Activated T-cell treated with anti-CD3 and anti-CD28 coated beads, Interleukin-2, amount 50 U/mL, for 24 hours (primary cell): ENCODE data around the gene FOXK2.
"Not testable (repeated sequence)": the region's sequence is repeated elsewhere in the genome, so short reads cannot be mapped to it uniquely, and the experiment has no call there.

Experiments
- DNase-seq: peaks from one replicate; pipeline ENCODE4 v3.0.0-alpha.2; 2020
- H3K27ac Mint-ChIP-seq: 2 replicates; pipeline ENCODE4 v1.8.0; 2020; ENCODE audit warnings: mild to moderate bottlenecking, mixed read lengths
- H3K27me3 Mint-ChIP-seq: 2 replicates; pipeline ENCODE4 v1.8.0; 2020; ENCODE audit warnings: mixed read lengths
- H3K36me3 Mint-ChIP-seq: 2 replicates; pipeline ENCODE4 v1.8.0; 2020; ENCODE audit warnings: low read depth, mixed read lengths
- H3K4me1 Mint-ChIP-seq: 2 replicates; pipeline ENCODE4 v1.8.0; 2020; ENCODE audit warnings: low read depth, mixed read lengths
- H3K4me3 Mint-ChIP-seq: 2 replicates; pipeline ENCODE4 v1.8.0; 2020; ENCODE audit warnings: mild to moderate bottlenecking, moderate library complexity, mixed read lengths
- H3K9me3 Mint-ChIP-seq: 2 replicates; pipeline ENCODE4 v1.8.0; 2020; ENCODE audit warnings: mixed read lengths

Gene FOXK2

DNA sequence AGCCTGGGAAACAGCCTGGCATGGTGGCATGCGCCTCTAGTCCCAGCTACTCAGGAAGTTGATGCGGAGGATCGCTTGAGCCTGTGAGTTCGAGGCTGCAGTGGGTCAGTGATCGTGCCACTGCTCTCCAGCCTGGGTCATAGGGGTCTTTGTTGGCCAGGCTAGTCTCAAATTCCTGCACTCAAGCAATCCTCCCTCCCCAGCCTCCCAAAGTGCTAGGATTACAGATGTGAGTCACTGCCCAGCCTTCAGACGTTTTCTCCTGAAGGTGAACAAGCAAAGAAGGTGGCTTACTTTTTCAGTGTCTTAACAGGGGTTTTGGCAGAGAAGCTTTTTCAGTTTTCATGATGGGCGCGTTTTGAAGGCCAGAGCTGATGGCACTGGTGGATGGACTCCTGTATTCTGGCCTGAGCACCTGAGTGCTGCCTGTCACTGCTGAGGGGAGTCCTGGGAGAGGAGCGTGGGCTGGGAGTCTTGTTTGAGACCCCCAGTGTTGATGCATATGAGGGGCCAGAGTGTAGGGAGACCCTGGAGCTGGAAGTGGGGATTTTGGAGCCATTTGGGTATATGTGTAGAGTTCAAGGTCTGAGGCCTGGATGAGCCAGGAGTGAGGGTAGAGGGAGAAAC, 41.4 kb downstream of the FOXK2 start:
- Mint-ChIP-seq H3K27ac (peak overlapping the region; percentile 74), H3K4me3 (no peak overlapping the region), H3K36me3 (peaks cover 40% of the 10 kb centered on the region), H3K27me3 (no peaks in the 10 kb centered on the region), H3K9me3 (no peaks in the 10 kb centered on the region), H3K4me1 (peaks cover 40% of the 10 kb centered on the region)
- no peak for DNase-seq

DNA sequence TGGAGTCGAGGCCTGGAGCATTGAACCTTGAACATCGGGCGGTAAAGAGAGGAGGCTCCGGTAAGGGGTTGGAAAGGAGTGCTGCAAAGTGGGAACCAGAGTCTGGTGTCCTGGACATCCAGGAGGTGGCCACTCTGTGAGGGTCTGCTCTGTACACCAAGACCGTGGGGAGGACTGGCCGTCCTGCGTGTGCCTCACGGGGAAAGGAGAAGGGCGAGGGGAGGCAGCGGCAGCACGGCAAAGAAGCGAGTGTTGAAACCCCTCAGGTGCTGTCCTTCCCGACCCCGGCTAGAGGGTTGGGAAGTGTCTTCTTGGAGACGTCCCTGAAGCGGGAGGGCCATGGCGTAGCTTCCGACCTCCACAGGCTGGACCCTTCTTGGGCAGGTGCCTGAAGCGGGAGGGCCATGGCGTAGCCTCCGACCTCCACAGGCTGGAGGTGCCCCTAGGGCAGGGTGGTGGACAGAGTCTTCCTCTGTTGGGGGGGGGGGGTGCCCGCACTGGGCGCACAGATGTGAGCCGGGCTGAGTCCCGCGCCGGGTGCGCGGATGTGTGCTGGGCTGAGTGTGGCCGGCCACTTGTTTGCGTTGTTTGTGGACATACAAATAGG, 42.0 kb downstream of the FOXK2 start:
- Mint-ChIP-seq H3K27ac (peak overlapping the region; percentile 74), H3K4me1 (peaks cover 40% of the 10 kb centered on the region), H3K4me3 (no peak overlapping the region), H3K36me3 (peaks cover 46% of the 10 kb centered on the region), H3K27me3 (no peaks in the 10 kb centered on the region), H3K9me3 (no peaks in the 10 kb centered on the region)
- no peak for DNase-seq

DNA sequence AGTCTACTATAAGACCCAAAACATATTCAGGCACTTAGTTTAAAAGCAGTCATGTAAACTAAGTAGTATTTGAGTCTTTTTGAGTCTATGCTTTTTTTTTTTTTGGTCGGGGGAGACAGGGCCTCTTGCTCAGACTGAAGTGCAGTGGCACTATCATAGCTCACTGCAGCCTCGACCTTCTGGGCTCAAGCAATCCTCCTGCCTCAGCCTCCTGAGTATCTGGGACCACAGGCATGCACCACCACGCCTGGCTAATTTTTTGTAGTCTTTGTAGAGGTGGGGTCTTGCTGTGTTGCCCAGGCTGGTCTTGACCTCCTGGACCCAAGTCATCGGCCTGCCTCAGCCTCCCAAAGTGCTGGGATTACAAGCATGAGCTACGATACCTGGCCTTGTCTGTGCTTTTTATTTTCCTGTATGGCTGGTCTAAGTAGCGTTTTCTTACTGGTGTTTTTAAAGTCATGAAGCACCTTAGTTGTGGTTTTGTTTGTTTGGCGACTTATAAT, 43.2 kb downstream of the FOXK2 start:
- peaks cover 37% of the 10 kb centered on the region for H3K4me1 Mint-ChIP-seq
- H3K36me3 Mint-ChIP-seq, result peaks cover 55% of the 10 kb centered on the region
- not testable (repeated sequence) for H3K4me3 Mint-ChIP-seq, DNase-seq, H3K27me3 Mint-ChIP-seq, H3K9me3 Mint-ChIP-seq, H3K27ac Mint-ChIP-seq

DNA sequence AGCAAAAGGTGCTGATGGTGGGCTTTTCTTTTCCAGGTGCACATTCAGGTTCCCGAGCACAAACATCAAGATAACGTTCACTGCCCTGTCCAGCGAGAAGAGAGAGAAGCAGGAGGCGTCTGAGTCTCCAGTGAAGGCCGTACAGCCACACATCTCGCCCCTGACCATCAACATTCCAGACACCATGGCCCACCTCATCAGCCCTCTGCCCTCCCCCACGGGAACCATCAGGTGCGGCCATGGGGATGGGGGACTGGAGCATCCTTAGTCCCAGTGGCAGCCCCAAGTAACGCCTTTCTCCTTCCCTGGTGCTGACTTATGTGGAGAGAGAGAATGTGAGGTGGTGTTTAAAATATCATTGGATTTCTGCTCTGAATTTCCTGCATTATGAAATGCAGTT, 43.8 kb downstream of the FOXK2 start:
- Mint-ChIP-seq H3K27ac (no peak overlapping the region), H3K27me3 (no peaks in the 10 kb centered on the region), H3K9me3 (no peaks in the 10 kb centered on the region), H3K4me3 (no peak overlapping the region), H3K36me3 (peaks cover 55% of the 10 kb centered on the region), H3K4me1 (peaks cover 31% of the 10 kb centered on the region)
- no peak for DNase-seq

DNA sequence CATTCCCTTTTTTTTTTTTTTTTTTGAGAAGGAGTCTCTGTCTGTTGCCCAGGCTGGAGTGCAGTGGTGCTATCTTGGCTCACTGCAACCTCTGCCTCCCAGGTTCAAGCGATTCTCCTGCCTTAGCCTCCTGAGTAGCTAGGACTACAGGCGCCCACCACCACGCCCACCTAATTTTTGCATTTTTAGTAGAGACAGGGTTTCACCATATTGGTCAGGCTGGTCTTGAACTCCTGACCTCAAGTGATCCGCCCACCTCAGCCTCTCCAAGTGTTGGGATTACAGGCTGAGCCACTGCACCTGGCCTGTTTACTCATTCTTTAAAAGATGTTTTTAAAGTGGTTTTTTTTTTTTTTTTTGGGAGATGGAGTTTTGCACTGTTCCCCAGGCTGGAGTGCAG, 44.2 kb downstream of the FOXK2 start:
- not testable (repeated sequence) for H3K27ac Mint-ChIP-seq, DNase-seq, H3K4me3 Mint-ChIP-seq, H3K27me3 Mint-ChIP-seq, H3K9me3 Mint-ChIP-seq
- Mint-ChIP-seq H3K4me1 (peaks cover 27% of the 10 kb centered on the region), H3K36me3 (peaks cover 54% of the 10 kb centered on the region)

DNA sequence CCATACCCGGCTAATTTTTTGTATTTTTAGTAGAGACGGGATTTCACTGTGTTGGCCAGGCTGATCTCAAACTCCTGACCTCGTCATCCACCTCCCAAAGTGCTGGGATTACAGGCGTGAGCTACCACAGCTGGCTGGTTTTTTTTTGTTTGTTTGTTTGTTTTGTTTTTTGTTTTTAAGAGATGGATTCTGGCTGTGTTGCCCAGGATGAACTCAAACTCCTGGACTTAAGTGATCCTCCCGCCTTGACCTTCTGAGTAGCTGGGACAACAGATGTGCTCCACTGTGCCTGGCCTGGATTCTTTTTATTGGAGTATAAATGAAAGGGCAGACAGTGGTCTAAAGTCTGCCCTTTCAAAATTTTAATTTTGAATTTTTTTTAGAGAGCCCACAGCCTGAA, 44.7 kb downstream of the FOXK2 start:
- Mint-ChIP-seq H3K4me3 (no peak overlapping the region), H3K27me3 (no peaks in the 10 kb centered on the region), H3K9me3 (no peaks in the 10 kb centered on the region), H3K27ac (no peak overlapping the region), H3K36me3 (peaks cover 58% of the 10 kb centered on the region), H3K4me1 (peaks cover 22% of the 10 kb centered on the region)
- no peak for DNase-seq

DNA sequence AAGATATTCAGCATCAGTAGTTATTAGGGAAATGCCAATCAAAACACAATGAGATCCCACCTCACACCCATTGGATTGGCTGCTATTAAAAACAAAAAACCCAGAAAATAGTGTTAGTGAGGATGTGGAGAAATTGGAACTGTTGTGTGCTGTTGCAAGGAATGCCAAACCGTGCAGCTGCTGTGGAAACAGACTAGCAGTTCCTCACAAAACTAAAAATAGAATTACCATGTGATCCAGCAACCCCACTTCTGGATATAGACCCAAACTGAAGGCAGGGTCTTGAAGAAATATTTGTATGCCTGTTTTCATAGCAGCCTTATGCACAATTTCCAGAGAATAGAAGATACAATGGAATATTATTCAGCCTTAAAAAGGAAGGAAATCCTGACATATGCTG, 46.0 kb downstream of the FOXK2 start:
- no peaks in the 10 kb centered on the region for H3K9me3 Mint-ChIP-seq
- peaks cover 16% of the 10 kb centered on the region for H3K4me1 Mint-ChIP-seq
- no peak overlapping the region for H3K27ac Mint-ChIP-seq
- no peak for DNase-seq
- H3K4me3 Mint-ChIP-seq, result no peak overlapping the region
- no peaks in the 10 kb centered on the region for H3K27me3 Mint-ChIP-seq
- peaks cover 71% of the 10 kb centered on the region for H3K36me3 Mint-ChIP-seq

DNA sequence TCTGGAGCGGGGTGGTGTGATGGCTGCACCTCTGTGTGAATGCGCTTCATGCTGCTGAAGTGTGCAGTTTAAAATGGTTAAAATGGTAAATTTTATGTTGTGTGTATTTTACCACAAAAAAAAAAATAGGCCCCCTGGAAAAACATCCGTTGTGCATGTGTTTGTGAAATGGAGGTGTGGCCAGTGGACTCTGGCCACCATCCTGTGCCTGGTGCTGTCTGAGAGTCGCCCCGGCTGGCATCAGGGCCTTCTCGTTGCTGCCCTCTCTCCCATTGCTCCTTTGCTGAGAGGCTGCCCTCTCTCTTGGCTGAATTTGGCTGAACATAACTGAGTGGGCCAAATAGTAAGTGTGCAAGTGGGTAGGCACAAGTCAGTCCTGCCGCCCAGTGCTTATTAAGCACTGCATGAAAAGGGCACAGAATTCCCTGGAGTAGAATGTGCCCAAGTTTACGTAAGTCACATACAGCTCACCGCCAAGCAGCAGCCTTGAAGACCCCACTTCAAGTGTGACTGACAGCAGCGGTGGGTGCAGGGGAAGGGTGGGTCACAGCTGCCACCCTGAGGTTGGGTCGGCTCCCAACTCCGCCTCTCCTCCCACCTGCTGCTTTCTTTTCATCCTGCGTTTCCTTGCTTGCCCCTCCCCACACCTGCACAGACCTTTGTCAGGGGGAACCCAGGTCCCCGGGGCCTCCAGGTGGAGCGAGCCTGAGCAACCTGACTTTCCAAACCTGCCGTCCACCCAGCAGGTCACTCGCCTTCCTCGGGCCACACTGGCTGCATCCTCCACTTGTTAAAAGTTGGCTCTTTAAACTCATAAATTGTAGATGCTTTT, 46.8 kb downstream of the FOXK2 start:
- Mint-ChIP-seq H3K27ac (no peak overlapping the region), H3K27me3 (no peaks in the 10 kb centered on the region), H3K4me3 (no peak overlapping the region), H3K4me1 (peaks cover 8% of the 10 kb centered on the region), H3K9me3 (no peaks in the 10 kb centered on the region), H3K36me3 (peaks cover 77% of the 10 kb centered on the region)
- no peak for DNase-seq

DNA sequence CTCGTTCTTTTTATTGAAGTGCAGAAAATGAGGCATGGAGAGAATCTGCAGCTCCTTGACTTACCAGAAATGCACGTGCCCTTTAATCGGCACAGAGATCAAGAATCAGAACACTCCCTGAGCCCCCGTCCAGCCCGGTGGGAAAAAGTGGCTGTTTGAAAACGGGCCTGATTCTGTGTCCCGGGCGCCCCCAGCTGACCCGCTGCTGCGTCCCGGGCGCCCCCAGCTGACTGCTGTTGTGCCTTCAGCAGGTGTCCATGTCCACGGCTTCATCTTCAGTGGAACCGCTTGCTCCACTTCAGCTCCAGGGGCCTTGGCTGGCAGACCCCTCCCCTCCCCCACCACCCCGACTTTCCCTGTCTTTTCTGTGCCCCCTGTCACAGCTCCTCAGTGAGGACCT, 47.8 kb downstream of the FOXK2 start:
- H3K36me3 Mint-ChIP-seq, result peaks cover 86% of the 10 kb centered on the region
- no peaks in the 10 kb centered on the region for H3K27me3 Mint-ChIP-seq
- DNase-seq, result no peak
- H3K9me3 Mint-ChIP-seq, result no peaks in the 10 kb centered on the region
- no peak overlapping the region for H3K4me3 Mint-ChIP-seq
- no peak overlapping the region for H3K27ac Mint-ChIP-seq
- H3K4me1 Mint-ChIP-seq, result peaks cover 2% of the 10 kb centered on the region

DNA sequence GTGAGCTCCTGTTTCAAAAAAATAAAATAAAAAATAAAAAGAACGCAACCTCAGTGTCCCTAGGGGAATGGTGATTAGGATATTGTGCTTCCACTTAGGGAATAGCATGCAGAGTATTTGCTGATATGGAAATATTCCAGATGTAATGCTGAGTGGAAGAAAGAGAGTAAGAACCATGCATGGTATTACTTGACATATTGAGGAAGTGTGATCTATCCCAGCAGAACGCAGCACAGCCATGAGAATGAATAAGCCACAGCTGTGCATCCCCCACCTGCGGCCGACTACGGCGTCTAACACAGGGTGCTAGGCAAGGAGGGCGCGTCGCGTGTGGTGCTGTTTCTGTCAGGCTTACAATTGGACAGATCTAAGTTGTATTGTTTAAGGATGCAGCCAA, 49.5 kb downstream of the FOXK2 start:
- DNase-seq, result no peak
- H3K9me3 Mint-ChIP-seq, result no peaks in the 10 kb centered on the region
- no peaks in the 10 kb centered on the region for H3K27me3 Mint-ChIP-seq
- no peak overlapping the region for H3K27ac Mint-ChIP-seq
- H3K4me1 Mint-ChIP-seq, result no peaks in the 10 kb centered on the region
- H3K4me3 Mint-ChIP-seq, result no peak overlapping the region
- H3K36me3 Mint-ChIP-seq, result peaks cover 92% of the 10 kb centered on the region

DNA sequence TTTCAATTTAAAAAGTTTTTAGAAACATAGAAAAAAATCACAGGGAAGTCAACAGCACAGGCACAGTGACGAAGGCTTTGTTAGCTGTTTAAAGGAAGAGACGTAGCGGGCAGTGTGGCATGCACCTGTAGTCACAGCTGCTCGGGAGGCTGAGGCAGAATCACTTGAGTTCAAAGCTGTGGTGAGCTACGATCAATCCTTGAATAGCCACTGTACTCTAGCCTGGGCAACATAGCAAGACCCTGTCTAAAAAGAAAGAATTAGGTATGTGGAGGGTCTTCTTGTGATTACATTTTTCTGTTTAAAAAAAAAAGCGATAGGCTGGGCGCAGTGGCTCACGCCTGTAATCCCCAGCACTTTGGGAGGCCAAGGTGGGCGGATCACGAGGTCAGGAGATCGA, 50.1 kb downstream of the FOXK2 start:
- Mint-ChIP-seq H3K4me1 (no peaks in the 10 kb centered on the region), H3K9me3 (no peaks in the 10 kb centered on the region), H3K27ac (no peak overlapping the region), H3K4me3 (no peak overlapping the region), H3K27me3 (no peaks in the 10 kb centered on the region), H3K36me3 (peaks cover 97% of the 10 kb centered on the region)
- no peak for DNase-seq

DNA sequence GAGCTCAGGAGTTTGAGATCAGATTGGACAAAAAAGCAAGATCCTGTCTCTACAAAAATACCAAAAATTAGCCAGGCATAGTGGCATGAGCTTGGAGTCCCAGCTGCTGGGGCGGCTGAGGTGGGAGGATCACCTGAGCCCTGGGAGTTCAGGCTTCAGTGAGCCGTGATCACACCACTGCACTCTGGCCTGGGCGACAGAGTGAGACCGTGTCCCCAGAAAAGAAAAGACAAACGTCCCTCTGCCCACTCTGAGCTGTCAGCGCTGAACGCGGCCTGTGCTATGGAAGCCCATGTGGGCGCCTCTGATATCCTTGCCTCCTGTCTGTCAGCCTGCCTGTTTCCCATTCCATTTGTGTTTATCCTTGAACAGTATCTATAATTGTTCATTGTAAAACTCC, 50.7 kb downstream of the FOXK2 start:
- H3K4me3 Mint-ChIP-seq, result no peak overlapping the region
- no peak for DNase-seq
- H3K27me3 Mint-ChIP-seq, result no peaks in the 10 kb centered on the region
- H3K4me1 Mint-ChIP-seq, result no peaks in the 10 kb centered on the region
- H3K36me3 Mint-ChIP-seq, result peaks cover 98% of the 10 kb centered on the region
- H3K27ac Mint-ChIP-seq, result peak overlapping the region; percentile 37
- H3K9me3 Mint-ChIP-seq, result no peaks in the 10 kb centered on the region

DNA sequence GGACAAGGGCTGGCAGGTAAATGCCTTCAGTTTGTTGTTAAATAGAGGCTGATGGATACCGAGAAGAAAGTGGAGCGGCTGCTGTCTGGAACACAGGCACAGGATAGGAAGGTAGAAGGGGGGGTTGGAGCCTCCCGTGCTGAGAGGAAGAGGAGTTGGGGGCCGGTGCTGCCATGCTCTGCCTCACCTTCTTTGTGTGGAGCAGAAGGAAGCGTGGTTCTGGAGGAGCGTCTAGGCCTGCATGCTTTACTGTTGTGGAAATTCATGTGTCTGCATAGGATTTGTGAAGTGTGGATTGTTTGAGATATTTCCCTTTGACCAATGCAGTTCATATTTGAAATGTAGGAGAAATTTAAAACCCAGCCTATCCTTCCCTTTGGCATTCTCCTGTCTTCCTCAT, 52.3 kb downstream of the FOXK2 start:
- Mint-ChIP-seq H3K36me3 (peaks cover 94% of the 10 kb centered on the region), H3K4me1 (no peaks in the 10 kb centered on the region), H3K27me3 (no peaks in the 10 kb centered on the region), H3K9me3 (no peaks in the 10 kb centered on the region), H3K27ac (no peak overlapping the region), H3K4me3 (no peak overlapping the region)
- no peak for DNase-seq

DNA sequence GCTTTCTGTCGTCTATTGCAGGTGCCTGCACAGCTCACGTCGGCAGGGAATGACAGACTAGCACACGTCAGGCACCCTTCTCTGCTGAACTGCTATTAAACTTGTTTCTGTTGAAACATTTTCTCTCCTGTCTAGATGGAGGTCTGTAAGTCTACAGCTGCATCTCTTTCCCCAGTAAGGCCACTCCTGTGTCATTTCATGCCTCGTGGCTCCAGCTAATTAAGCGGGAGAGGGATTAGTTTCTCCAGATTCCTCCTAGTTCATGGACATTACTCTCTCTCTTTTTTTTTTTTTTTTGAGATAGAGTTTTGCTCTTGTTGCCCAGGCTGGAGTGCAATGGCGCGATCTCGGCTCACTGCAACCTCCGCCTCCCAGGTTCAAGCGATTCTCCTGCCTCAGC, 54.5 kb downstream of the FOXK2 start:
- no peak overlapping the region for H3K4me3 Mint-ChIP-seq
- peaks cover 94% of the 10 kb centered on the region for H3K36me3 Mint-ChIP-seq
- H3K27ac Mint-ChIP-seq, result no peak overlapping the region
- no peaks in the 10 kb centered on the region for H3K27me3 Mint-ChIP-seq
- peaks cover under 1% of the 10 kb centered on the region for H3K4me1 Mint-ChIP-seq
- DNase-seq, result no peak
- no peaks in the 10 kb centered on the region for H3K9me3 Mint-ChIP-seq
